DOHH2 (cell line): Measurements from ENCODE around the gene R3HDML.

Experiments used
- EZH2phosphoT487 ChIP-seq: fragments of 200-600 bp; sonication (generic); IDR thresholded peaks from 2 replicates; pipeline ENCODE4 v1.6.1; 2017; ENCODE audit warnings: borderline replicate concordance, mild to moderate bottlenecking, antibody characterized with exemption, low read length, moderate library complexity, mixed read lengths
- TF ChIP-seq, protein P1 (sequence below): fragments of 200-600 bp; sonication (generic); IDR thresholded peaks from one replicate; pipeline ENCODE4 v1.5.1; 2014; ENCODE audit warnings: antibody characterized with exemption, mild to moderate bottlenecking, low read depth, low read length; ENCODE audit not compliant: poor library complexity, severe bottlenecking

GRCh38 chr20:44357020-44357419 lies 20.2 kb downstream of the R3HDML start:
- TF ChIP-seq, protein P1, sequence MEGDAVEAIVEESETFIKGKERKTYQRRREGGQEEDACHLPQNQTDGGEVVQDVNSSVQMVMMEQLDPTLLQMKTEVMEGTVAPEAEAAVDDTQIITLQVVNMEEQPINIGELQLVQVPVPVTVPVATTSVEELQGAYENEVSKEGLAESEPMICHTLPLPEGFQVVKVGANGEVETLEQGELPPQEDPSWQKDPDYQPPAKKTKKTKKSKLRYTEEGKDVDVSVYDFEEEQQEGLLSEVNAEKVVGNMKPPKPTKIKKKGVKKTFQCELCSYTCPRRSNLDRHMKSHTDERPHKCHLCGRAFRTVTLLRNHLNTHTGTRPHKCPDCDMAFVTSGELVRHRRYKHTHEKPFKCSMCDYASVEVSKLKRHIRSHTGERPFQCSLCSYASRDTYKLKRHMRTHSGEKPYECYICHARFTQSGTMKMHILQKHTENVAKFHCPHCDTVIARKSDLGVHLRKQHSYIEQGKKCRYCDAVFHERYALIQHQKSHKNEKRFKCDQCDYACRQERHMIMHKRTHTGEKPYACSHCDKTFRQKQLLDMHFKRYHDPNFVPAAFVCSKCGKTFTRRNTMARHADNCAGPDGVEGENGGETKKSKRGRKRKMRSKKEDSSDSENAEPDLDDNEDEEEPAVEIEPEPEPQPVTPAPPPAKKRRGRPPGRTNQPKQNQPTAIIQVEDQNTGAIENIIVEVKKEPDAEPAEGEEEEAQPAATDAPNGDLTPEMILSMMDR, result no peak
- no peak for TF ChIP-seq EZH2phosphoT487
